HEK293 (cell line): ENCODE results near the gene TOM1L2.

Source experiments
- BCL6B ChIP-seq: fragments of 450-650 bp; formaldehyde crosslinking; IDR thresholded peaks from 2 replicates; pipeline ENCODE4 v1.5.1; 2017; ENCODE audit warnings: missing biosample characterization, missing genetic modification characterization
- EGR2 ChIP-seq: fragments of 450-650 bp; formaldehyde crosslinking; IDR thresholded peaks from 2 replicates; pipeline ENCODE4 v1.5.1; 2016; ENCODE audit warnings: low read depth, missing biosample characterization, missing genetic modification characterization
- TRIM28 ChIP-seq: IDR thresholded peaks from 2 replicates; pipeline ENCODE4 v1.6.1; 2011; ENCODE audit warnings: low read length, control low read depth, borderline replicate concordance
- ZBTB21 ChIP-seq: fragments of 450-650 bp; formaldehyde crosslinking; IDR thresholded peaks from 2 replicates; pipeline ENCODE4 v1.5.1; 2017; ENCODE audit warnings: missing biosample characterization, missing genetic modification characterization
- ZNF138 ChIP-seq: fragments of 450-650 bp; formaldehyde crosslinking; IDR thresholded peaks from 2 replicates; pipeline ENCODE4 v1.5.1; 2016; ENCODE audit warnings: missing biosample characterization, missing genetic modification characterization, borderline replicate concordance
- ZNF24 ChIP-seq: fragments of 450-650 bp; formaldehyde crosslinking; IDR thresholded peaks from 2 replicates; pipeline ENCODE4 v1.5.1; 2016; ENCODE audit warnings: missing biosample characterization, missing genetic modification characterization
- ZNF311 ChIP-seq: fragments of 450-650 bp; formaldehyde crosslinking; IDR thresholded peaks from 2 replicates; pipeline ENCODE4 v1.5.1; 2017; ENCODE audit warnings: missing biosample characterization, missing genetic modification characterization, borderline replicate concordance
- ZNF324 ChIP-seq: fragments of 450-650 bp; formaldehyde crosslinking; IDR thresholded peaks from 2 replicates; pipeline ENCODE4 v1.5.1; 2016; ENCODE audit warnings: missing biosample characterization, missing genetic modification characterization
- ZNF629 ChIP-seq: fragments of 450-650 bp; formaldehyde crosslinking; IDR thresholded peaks from 2 replicates; pipeline ENCODE4 v1.5.1; 2017; ENCODE audit warnings: missing biosample characterization, missing genetic modification characterization
- ZNF785 ChIP-seq: fragments of 450-650 bp; formaldehyde crosslinking; IDR thresholded peaks from 2 replicates; pipeline ENCODE4 v1.5.1; 2016; ENCODE audit warnings: missing biosample characterization, missing genetic modification characterization
- TF ChIP-seq, protein P1 (sequence below): fragments of 450-650 bp; formaldehyde crosslinking; IDR thresholded peaks from 2 replicates; pipeline ENCODE4 v1.5.1; 2016; ENCODE audit warnings: missing biosample characterization, missing genetic modification characterization

DNA sequence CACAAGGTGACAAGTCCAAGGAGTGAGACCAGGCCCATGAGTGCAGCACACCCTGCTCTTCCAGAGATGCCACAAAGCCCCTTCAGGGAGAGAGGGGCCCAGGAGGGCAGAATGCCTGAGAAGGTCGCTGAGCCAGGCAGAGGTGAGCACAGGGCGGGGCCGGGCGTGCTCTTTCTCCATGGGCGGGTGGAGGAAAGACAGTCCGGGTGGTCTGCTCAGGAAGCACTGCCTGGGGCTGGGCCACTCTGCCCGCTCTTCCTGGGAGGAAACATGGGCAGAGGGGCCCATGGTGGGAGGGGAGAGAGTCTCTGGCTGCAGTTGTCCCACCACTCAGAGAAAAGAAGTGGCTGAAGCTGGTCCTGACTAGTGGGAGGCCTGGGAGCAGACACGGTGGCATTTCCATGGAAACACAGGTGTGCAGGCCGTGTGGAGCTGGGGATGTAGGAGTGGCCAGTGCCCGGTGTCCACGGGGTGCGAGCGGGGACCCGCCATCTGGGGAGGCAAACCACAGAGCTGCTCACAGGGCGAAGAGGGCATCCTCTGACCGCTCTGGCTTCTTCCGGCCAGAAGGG is 125.0 kb downstream of the TOM1L2 start:
- TF ChIP-seq, protein P1, sequence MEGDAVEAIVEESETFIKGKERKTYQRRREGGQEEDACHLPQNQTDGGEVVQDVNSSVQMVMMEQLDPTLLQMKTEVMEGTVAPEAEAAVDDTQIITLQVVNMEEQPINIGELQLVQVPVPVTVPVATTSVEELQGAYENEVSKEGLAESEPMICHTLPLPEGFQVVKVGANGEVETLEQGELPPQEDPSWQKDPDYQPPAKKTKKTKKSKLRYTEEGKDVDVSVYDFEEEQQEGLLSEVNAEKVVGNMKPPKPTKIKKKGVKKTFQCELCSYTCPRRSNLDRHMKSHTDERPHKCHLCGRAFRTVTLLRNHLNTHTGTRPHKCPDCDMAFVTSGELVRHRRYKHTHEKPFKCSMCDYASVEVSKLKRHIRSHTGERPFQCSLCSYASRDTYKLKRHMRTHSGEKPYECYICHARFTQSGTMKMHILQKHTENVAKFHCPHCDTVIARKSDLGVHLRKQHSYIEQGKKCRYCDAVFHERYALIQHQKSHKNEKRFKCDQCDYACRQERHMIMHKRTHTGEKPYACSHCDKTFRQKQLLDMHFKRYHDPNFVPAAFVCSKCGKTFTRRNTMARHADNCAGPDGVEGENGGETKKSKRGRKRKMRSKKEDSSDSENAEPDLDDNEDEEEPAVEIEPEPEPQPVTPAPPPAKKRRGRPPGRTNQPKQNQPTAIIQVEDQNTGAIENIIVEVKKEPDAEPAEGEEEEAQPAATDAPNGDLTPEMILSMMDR (tag by site-specific recombination), result no peak
- no peak for TF ChIP-seq ZBTB21
- TF ChIP-seq ZNF629, result no peak
- no peak for TF ChIP-seq BCL6B (tag by site-specific recombination)
- TF ChIP-seq ZNF311 (tag by site-specific recombination), result no peak
- TF ChIP-seq EGR2 (tag by site-specific recombination), result no peak
- no peak for TF ChIP-seq ZNF24 (tag by site-specific recombination)
- no peak for TF ChIP-seq ZNF785
- no peak for TF ChIP-seq ZNF324 (tag by site-specific recombination)
- TF ChIP-seq TRIM28, result no peak
- no peak for TF ChIP-seq ZNF138 (tag by site-specific recombination)
